WTC11 (cell line): ENCODE results near the gene JAZF1. TPM values are rescaled to one million over a fixed set of nuclear protein-coding genes. Genes with fewer than 3 reads are reported as not detected.

Source experiments
- ATAC-seq: fragments of 200-7000 bp; cut with Tn5 transposase; 2 replicates; pipeline ENCODE4 v1.10.0; 2021; ENCODE audit warnings: mild to moderate bottlenecking, moderate library complexity
- CTCF ChIA-PET: fragments of 300-600 bp; sonication (Branson Sonifier 250); formaldehyde crosslinking; loops from one replicate; lab custom pipeline; 2021; ENCODE audit warnings: antibody characterized with exemption; lab: Charles Lee
- POLR2A ChIA-PET: fragments of 350-600 bp; sonication (Branson Sonifier 250); formaldehyde crosslinking; loops from one replicate; lab custom pipeline; 2021; ENCODE audit warnings: antibody characterized with exemption; lab: Charles Lee
- DNase-seq: peaks from one replicate; pipeline ENCODE4 v3.0.0; 2021; ENCODE audit warnings: low spot score
- H3K27ac Mint-ChIP-seq: 2 replicates; pipeline ENCODE4 v1.8.0; 2021; ENCODE audit warnings: mixed read lengths
- H3K27me3 Mint-ChIP-seq: 2 replicates; pipeline ENCODE4 v1.8.0; 2021; ENCODE audit warnings: low read depth, mild to moderate bottlenecking, moderate library complexity, mixed read lengths
- H3K36me3 Mint-ChIP-seq: 2 replicates; pipeline ENCODE4 v1.8.0; 2021; ENCODE audit warnings: mixed read lengths
- H3K4me1 Mint-ChIP-seq: 2 replicates; pipeline ENCODE4 v1.8.0; 2022; ENCODE audit warnings: mixed read lengths
- H3K4me3 Mint-ChIP-seq: 2 replicates; pipeline ENCODE4 v1.8.0; 2021; ENCODE audit warnings: mild to moderate bottlenecking, moderate library complexity, mixed read lengths
- H3K9me3 Mint-ChIP-seq: 2 replicates; pipeline ENCODE4 v1.8.0; 2021; ENCODE audit warnings: mixed read lengths
- CDX4 ChIP-seq: fragments of 250-450 bp; sonication (Bioruptor Pico); IDR thresholded peaks from 2 replicates; pipeline ENCODE4 v1.9.0; 2021; ENCODE audit warnings: moderate library complexity, mild to moderate bottlenecking, inconsistent platforms, borderline replicate concordance
- CREB1 ChIP-seq: sonication (generic); formaldehyde crosslinking; IDR thresholded peaks from 2 replicates; pipeline ENCODE4 v1.8.0; 2023; ENCODE audit warnings: mild to moderate bottlenecking, missing genetic modification reagents
- FOXP4 ChIP-seq: sonication (generic); formaldehyde crosslinking; IDR thresholded peaks from 2 replicates; pipeline ENCODE4 v1.8.0; 2022; ENCODE audit warnings: mild to moderate bottlenecking, missing genetic modification reagents
- SMAD3 ChIP-seq: sonication (generic); formaldehyde crosslinking; IDR thresholded peaks from 2 replicates; pipeline ENCODE4 v1.8.0; 2022; ENCODE audit warnings: missing genetic modification reagents, mild to moderate bottlenecking, borderline replicate concordance
- SP1 ChIP-seq: sonication (generic); formaldehyde crosslinking; conservative IDR thresholded peaks from 2 replicates; pipeline ENCODE4 v1.8.1; 2022; ENCODE audit warnings: missing genetic modification reagents
- TEAD1 ChIP-seq: sonication (generic); formaldehyde crosslinking; IDR thresholded peaks from 2 replicates; pipeline ENCODE4 v1.8.0; 2022; ENCODE audit warnings: mild to moderate bottlenecking, missing genetic modification reagents
- ZNF416 ChIP-seq: fragments of 250-450 bp; sonication (Bioruptor Pico); IDR thresholded peaks from 2 replicates; pipeline ENCODE4 v1.9.0; 2021; ENCODE audit warnings: mild to moderate bottlenecking, inconsistent platforms
- ZNF671 ChIP-seq: fragments of 250-450 bp; sonication (Bioruptor Pico); IDR thresholded peaks from 2 replicates; pipeline ENCODE4 v1.8.0; 2021; ENCODE audit warnings: mild to moderate bottlenecking
- total RNA-seq: library from RNA; stranded (reverse); gene quantifications from 3 replicates; pipeline ENCODE4 v1.2.3, GENCODE V29; 2021
- TF ChIP-seq, protein P1 (sequence below): sonication (generic); formaldehyde crosslinking; IDR thresholded peaks from 2 replicates; pipeline ENCODE4 v1.8.0; 2023; ENCODE audit warnings: missing genetic modification reagents, mild to moderate bottlenecking, borderline replicate concordance
- TF ChIP-seq, protein P2 (sequence below): fragments of 250-450 bp; sonication (Bioruptor Pico); conservative IDR thresholded peaks from 2 replicates; pipeline ENCODE4 v1.9.0; 2021; ENCODE audit warnings: mild to moderate bottlenecking
- TF ChIP-seq, protein P3 (sequence below): sonication (generic); formaldehyde crosslinking; conservative IDR thresholded peaks from 2 replicates; pipeline ENCODE4 v1.8.1; 2022; ENCODE audit warnings: mild to moderate bottlenecking, missing genetic modification reagents
- TF ChIP-seq, protein P4 (sequence below): sonication (generic); formaldehyde crosslinking; IDR thresholded peaks from 2 replicates; pipeline ENCODE4 v1.8.1; 2022; ENCODE audit warnings: mild to moderate bottlenecking, missing genetic modification reagents, moderate library complexity, borderline replicate concordance
- TF ChIP-seq, protein P5 (sequence below): sonication (generic); formaldehyde crosslinking; IDR thresholded peaks from 2 replicates; pipeline ENCODE4 v1.8.0; 2022; ENCODE audit warnings: mild to moderate bottlenecking, missing genetic modification reagents

JAZF1 gene
- total RNA-seq, 1 experiment from 2014 or later: 19.0 TPM

- Mint-ChIP-seq H3K4me1 (peaks cover 12% of the 10 kb centered on the region; the same call in 1 of the 2 replicates), H3K36me3 (no peaks in the 10 kb centered on the region), H3K27ac (no peak overlapping the region), H3K4me3 (no peak overlapping the region), H3K9me3 (no peaks in the 10 kb centered on the region), H3K27me3 (no peaks in the 10 kb centered on the region)
- DNase-seq (no peak), ATAC-seq (no peak)
- no peak for TF ChIP-seq ZNF416
- TF ChIP-seq, protein P1, sequence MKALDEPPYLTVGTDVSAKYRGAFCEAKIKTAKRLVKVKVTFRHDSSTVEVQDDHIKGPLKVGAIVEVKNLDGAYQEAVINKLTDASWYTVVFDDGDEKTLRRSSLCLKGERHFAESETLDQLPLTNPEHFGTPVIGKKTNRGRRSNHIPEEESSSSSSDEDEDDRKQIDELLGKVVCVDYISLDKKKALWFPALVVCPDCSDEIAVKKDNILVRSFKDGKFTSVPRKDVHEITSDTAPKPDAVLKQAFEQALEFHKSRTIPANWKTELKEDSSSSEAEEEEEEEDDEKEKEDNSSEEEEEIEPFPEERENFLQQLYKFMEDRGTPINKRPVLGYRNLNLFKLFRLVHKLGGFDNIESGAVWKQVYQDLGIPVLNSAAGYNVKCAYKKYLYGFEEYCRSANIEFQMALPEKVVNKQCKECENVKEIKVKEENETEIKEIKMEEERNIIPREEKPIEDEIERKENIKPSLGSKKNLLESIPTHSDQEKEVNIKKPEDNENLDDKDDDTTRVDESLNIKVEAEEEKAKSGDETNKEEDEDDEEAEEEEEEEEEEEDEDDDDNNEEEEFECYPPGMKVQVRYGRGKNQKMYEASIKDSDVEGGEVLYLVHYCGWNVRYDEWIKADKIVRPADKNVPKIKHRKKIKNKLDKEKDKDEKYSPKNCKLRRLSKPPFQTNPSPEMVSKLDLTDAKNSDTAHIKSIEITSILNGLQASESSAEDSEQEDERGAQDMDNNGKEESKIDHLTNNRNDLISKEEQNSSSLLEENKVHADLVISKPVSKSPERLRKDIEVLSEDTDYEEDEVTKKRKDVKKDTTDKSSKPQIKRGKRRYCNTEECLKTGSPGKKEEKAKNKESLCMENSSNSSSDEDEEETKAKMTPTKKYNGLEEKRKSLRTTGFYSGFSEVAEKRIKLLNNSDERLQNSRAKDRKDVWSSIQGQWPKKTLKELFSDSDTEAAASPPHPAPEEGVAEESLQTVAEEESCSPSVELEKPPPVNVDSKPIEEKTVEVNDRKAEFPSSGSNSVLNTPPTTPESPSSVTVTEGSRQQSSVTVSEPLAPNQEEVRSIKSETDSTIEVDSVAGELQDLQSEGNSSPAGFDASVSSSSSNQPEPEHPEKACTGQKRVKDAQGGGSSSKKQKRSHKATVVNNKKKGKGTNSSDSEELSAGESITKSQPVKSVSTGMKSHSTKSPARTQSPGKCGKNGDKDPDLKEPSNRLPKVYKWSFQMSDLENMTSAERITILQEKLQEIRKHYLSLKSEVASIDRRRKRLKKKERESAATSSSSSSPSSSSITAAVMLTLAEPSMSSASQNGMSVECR: no peak
- TF ChIP-seq, protein P2, sequence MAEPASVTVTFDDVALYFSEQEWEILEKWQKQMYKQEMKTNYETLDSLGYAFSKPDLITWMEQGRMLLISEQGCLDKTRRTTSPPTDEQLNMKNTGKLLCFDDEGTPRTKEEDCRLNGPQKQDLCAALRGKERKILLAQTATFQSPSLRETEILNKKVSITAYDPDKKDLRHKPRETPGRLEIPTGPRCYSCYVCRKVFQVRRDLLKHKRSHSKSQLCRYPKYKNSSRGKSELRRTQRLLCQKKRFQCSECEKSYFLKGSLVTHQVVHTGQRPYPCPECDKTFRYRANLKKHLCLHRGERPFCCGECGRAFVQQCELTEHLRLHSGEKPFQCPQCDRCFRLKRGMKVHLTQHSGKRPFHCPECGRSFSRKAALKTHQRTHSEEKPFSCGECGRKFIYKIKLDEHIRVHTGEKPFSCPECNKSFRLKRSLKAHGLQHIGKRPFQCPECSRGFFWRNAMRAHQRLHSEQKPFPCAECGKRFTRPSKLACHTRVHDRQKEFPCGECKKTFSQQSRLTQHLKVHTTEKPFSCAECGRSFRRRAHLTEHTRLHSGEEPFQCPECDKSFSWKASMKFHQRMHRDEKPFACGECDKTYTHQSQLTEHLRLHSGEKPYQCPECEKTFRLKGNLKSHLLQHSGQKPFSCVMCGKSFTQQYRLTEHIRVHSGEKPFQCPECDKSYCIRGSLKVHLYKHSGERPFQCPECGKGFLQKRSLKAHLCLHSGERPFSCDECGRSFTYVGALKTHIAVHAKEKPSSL (CRISPR knock-in tag): no peak
- ChIA-PET POLR2A (no interaction called here), CTCF (interaction anchor here (1.5 kb wide), 2 partner anchors 108 to 140 kb away, joined by 3 to 8 read pairs; no protein-coding TSS in a partner anchor)
Measured at GRCh38 chr7:27953777-27954176, 226.8 kb downstream of the JAZF1 start.

DNA sequence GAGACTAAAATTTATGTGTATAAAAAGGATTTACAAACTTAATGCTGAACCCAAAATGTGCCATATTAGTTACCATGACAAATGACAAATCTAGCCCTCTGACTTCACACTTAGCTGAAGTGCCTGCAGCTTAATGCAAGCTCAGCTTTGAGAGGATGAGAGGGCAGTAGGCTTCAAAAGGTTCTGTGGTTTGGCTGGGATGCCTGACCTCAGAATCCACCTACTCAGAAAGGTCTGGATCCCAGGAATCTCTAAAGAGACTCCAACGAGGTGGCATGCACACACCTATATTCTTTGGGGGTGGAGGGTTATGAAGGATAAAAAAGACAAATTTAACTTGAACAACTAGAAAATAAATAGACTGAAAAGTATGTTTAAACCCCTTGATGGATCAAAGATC lies 227.2 kb downstream of the JAZF1 start:
- DNase-seq: no peak
- no peak for ATAC-seq
- CTCF ChIA-PET: interaction anchor here (1.5 kb wide), 2 partner anchors 109 to 140 kb away, joined by 3 to 8 read pairs; no protein-coding TSS in a partner anchor
- no peak overlapping the region for H3K4me3 Mint-ChIP-seq
- H3K27ac Mint-ChIP-seq: no peak overlapping the region
- TF ChIP-seq FOXP4: no peak
- TF ChIP-seq CDX4: no peak
- no peak for TF ChIP-seq SP1 (CRISPR knock-in tag)
- TF ChIP-seq SMAD3: no peak
- TF ChIP-seq, protein P3, sequence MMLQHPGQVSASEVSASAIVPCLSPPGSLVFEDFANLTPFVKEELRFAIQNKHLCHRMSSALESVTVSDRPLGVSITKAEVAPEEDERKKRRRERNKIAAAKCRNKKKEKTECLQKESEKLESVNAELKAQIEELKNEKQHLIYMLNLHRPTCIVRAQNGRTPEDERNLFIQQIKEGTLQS (CRISPR knock-in tag): no peak
- no peak for TF ChIP-seq TEAD1 (CRISPR knock-in tag)
- TF ChIP-seq CREB1: no peak
- no peak for TF ChIP-seq ZNF671 (CRISPR knock-in tag)
- TF ChIP-seq, protein P4, sequence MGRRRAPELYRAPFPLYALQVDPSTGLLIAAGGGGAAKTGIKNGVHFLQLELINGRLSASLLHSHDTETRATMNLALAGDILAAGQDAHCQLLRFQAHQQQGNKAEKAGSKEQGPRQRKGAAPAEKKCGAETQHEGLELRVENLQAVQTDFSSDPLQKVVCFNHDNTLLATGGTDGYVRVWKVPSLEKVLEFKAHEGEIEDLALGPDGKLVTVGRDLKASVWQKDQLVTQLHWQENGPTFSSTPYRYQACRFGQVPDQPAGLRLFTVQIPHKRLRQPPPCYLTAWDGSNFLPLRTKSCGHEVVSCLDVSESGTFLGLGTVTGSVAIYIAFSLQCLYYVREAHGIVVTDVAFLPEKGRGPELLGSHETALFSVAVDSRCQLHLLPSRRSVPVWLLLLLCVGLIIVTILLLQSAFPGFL (CRISPR knock-in tag): no peak
- TF ChIP-seq, protein P5, sequence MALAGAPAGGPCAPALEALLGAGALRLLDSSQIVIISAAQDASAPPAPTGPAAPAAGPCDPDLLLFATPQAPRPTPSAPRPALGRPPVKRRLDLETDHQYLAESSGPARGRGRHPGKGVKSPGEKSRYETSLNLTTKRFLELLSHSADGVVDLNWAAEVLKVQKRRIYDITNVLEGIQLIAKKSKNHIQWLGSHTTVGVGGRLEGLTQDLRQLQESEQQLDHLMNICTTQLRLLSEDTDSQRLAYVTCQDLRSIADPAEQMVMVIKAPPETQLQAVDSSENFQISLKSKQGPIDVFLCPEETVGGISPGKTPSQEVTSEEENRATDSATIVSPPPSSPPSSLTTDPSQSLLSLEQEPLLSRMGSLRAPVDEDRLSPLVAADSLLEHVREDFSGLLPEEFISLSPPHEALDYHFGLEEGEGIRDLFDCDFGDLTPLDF: no peak
- POLR2A ChIA-PET: no interaction called here
- no peaks in the 10 kb centered on the region for H3K9me3 Mint-ChIP-seq
- H3K36me3 Mint-ChIP-seq: no peaks in the 10 kb centered on the region
- peaks cover 12% of the 10 kb centered on the region; the same call in 1 of the 2 replicates for H3K4me1 Mint-ChIP-seq
- H3K27me3 Mint-ChIP-seq: no peaks in the 10 kb centered on the region
